D721Med (cell line): ENCODE results near the gene DOCK1.

Experiments used
- DNase-seq: peaks from one replicate; pipeline ENCODE4 v3.0.0; 2011; ENCODE audit warnings: low spot score; ENCODE audit not compliant: insufficient read length
- FAIRE-seq: peaks from 2 replicates; lab custom pipeline; 2011; peaks lifted over from hg19 to GRCh38; lab: Jason Lieb, UNC
- TF ChIP-seq, protein P1 (sequence below): IDR thresholded peaks from 2 replicates; pipeline ENCODE4 v1.5.1; 2012; ENCODE audit warnings: mild to moderate bottlenecking, control low read depth; ENCODE audit not compliant: insufficient read depth; ENCODE audit errors: missing control alignments

The DOCK1 gene

DNA sequence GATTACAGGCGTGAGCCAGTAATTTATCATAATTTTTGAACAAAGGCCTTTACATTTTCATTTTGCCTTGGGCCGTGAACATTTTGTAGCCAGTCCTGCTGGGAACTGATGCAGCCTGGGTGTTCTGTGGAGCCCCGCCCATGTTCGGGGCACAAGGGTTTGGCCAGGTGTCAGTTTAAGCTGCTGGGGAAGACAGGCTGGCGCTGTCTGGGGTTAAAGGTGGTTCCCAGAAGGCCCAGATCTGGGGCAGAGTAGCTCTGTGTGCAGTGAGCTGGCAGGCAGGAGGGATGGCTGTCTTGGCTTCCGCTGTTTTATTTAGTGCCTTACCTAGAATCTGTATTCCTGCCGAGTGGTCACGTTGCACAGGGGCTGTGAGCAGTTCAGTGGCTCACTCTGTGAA, 50.2 kb downstream of the DOCK1 start:
- TF ChIP-seq, protein P1, sequence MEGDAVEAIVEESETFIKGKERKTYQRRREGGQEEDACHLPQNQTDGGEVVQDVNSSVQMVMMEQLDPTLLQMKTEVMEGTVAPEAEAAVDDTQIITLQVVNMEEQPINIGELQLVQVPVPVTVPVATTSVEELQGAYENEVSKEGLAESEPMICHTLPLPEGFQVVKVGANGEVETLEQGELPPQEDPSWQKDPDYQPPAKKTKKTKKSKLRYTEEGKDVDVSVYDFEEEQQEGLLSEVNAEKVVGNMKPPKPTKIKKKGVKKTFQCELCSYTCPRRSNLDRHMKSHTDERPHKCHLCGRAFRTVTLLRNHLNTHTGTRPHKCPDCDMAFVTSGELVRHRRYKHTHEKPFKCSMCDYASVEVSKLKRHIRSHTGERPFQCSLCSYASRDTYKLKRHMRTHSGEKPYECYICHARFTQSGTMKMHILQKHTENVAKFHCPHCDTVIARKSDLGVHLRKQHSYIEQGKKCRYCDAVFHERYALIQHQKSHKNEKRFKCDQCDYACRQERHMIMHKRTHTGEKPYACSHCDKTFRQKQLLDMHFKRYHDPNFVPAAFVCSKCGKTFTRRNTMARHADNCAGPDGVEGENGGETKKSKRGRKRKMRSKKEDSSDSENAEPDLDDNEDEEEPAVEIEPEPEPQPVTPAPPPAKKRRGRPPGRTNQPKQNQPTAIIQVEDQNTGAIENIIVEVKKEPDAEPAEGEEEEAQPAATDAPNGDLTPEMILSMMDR = no peak
- DNase-seq (no peak), FAIRE-seq (no peak)

DNA sequence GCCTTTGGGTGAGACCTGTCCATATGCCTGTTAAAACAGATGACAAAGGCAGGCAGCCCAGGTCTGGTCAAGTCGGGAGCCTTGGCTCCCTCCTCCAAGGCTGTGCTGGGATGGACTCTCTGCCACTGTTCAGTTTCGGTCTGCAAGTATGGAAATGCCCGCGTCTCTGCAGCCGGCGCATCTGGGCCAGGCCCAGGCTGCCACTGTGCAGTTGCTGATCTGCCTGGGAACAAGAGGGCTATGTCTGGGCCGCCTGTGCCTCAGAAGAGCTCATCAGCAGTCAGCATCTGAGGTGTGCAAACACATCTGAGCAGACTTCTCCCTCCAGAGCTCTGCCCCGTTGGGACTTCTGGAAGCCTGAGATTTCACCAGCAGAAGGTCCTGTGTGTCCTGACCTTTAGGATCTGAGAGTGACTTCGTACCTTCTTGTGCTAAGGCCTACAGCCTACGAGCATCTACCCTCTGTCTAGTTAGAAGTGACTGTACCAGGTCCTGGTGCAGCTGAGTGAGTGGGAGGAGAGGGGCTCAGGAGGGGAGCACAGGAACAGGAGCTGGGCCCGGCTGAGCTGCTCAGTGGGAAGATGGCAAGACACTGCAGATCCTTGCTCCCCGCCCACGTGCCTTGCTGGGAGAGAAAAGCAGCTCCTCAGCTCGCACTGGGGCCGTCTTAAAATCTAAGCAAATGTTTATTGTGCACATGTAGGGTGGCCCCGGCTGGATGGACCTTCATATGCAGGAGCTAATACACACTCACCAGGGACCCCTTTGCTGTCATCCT, 50.9 kb downstream of the DOCK1 start:
- no peak for FAIRE-seq
- TF ChIP-seq, protein P1 = no peak
- no peak for DNase-seq

DNA sequence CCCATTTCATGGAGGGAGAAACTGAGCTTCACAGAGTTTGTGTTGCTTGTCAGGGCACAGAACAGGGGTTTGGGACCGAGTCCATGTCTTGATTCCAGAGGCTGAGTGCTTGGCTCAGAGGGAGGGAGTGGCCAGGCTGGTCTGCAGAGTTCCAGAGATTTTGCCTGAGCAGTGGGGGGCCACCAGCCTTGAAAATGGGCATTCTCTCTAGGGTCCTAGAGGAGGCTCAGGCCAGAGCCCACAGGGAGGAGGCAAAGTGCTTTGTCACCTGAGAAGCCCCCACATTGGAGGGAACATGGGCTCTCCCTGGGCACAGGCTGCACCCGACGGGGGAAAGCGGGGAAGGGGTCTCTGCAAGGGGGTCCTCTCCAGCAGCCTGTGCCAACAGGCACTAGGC, 51.5 kb downstream of the DOCK1 start:
- no peak for FAIRE-seq
- TF ChIP-seq, protein P1 = no peak

DNA sequence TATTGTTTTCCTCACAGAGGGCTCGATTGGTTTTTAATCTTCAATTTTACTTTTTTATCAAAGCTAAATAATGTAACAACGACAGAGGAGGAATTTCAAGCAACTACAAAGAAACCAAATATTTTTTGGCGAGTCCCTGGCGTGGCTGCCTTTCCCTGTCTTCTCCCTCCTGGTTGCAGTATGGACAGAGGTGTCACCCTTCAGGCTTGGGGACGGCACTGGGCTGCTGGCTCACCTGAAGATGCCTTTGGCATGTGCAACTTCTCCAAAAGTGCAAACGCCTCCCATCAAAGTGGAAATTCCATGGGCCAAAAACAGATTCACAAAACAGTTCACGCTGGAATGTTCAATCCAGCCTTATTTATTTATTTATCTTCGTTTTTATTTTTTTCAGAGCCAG, 51.9 kb downstream of the DOCK1 start:
- FAIRE-seq = no peak

More for the DNA sequence above, 51.5 kb downstream of the DOCK1 start:
- DNase-seq = no peak

DNA sequence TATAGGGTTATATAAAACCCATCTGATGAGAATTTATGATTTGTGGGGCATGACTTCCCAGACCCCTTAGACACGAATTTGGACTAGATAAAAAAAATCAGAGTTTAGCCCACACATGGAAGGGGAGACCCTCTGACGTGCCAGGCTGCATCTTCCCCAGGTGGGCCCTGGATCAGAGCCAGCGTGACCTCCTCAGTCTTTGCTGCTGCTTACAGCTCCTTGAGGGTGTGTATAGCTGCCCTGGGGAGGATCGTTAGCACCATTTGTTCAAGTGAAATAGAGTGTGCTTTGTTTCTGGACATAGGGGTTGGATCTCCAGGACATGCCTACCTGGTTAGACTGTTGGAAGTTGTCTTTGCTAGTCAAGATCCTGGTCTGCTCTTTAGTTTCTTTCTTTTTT, 54.2 kb downstream of the DOCK1 start:
- no peak for FAIRE-seq
- TF ChIP-seq, protein P1 = no peak

More for the DNA sequence above, 51.9 kb downstream of the DOCK1 start:
- no peak for DNase-seq
- TF ChIP-seq, protein P1 = no peak

DNA sequence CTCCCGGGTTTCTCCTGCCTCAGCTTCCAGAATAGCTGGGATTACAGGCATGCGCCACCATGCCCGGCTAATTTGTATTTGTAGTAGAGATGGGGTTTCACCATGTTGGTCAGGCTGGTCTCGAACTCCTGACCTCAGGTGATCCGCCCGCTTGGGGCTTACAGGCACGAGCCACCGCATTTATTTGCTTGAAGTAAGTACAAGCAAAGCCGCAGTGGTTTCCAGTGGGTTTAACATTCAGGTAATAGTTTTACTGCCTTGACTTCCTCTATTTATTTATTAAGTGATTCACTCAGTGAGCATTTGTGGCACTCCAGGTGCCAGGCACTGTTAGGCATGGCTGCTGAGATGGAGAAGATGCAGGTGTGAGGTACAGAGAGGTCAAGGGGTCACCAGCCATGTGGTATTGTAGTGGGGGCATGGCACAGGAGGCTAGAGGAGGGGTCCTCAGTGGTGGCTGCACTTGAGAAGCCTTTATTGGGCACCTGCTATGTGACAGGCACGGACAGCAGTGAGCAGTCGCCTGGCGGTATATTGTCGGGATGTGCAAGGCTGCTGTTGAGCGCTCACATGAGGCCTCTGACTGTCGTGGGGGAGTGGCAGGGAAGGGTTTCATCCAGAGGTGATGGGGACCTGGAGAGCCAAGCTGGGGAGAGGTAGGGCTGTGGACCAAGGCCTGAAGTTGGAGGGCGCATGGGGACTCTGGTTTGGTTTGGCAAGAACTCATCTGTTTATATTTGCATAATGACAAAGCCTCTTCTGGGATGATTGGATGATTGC, 54.9 kb downstream of the DOCK1 start:
- TF ChIP-seq, protein P1 = no peak

More for the DNA sequence above, 54.2 kb downstream of the DOCK1 start:
- no peak for DNase-seq

More for the DNA sequence above, 54.9 kb downstream of the DOCK1 start:
- DNase-seq = no peak
- no peak for FAIRE-seq
